Suprapubic skin (tissue), 4 donors: ENCODE measurements around the gene SCGN. TPM values are rescaled to one million over a fixed set of nuclear protein-coding genes. Genes with fewer than 3 reads are reported as not detected.

ENCODE experiments used
- DNase-seq, 2 donors: peaks; one replicate each; pipeline ENCODE4 v3.0.0-alpha.2; 2019; ENCODE audit warnings: low spot score in 2 of 2
- H3K27ac ChIP-seq: fragments of 200-600 bp; sonication (generic); one replicate; pipeline ENCODE4 v1.5.1; 2019
- H3K27me3 ChIP-seq: fragments of 200-600 bp; sonication (generic); one replicate; pipeline ENCODE4 v1.5.1; 2019
- H3K36me3 ChIP-seq: fragments of 200-600 bp; sonication (generic); one replicate; pipeline ENCODE4 v1.5.1; 2019
- H3K4me1 ChIP-seq: fragments of 200-600 bp; sonication (generic); one replicate; pipeline ENCODE4 v1.5.1; 2019
- H3K4me3 ChIP-seq: fragments of 200-600 bp; sonication (generic); one replicate; pipeline ENCODE4 v1.5.1; 2019; ENCODE audit warnings: mild to moderate bottlenecking
- H3K9me3 ChIP-seq: fragments of 200-600 bp; sonication (generic); one replicate; pipeline ENCODE4 v1.5.1; 2019
- EP300 ChIP-seq: sonication (generic); formaldehyde crosslinking; IDR thresholded peaks from one replicate; pipeline ENCODE4 v1.6.1; 2017; ENCODE audit warnings: antibody characterized with exemption
- POLR2A ChIP-seq, 2 donors: fragments of 450-650 bp; IDR thresholded peaks; one replicate each; pipeline ENCODE4 v1.6.1; 2017; ENCODE audit warnings: antibody characterized with exemption in 2 of 2, mild to moderate bottlenecking in 2 of 2, moderate library complexity in 2 of 2
- POLR2AphosphoS5 ChIP-seq, 3 donors: sonication (generic); formaldehyde crosslinking; IDR thresholded peaks; one replicate each; pipeline ENCODE4 v1.6.1; 2017; ENCODE audit warnings: antibody characterized with exemption in 3 of 3
- WGBS: methylation state at CpG from one replicate; pipeline ENCODE4 v1.1.5; 2018; 5-methylcytosine and 5-hydroxymethylcytosine counted together
- total RNA-seq, 4 donors: library from RNA; depleted of rRNA; stranded (reverse); fragments of >200 nt; gene quantifications; one replicate each; pipeline ENCODE4 v1.1.0, GENCODE V29; 2016
- TF ChIP-seq, protein P1 (sequence below), 2 donors: fragments of 200-600 bp in 1 of 2; fragments of 450-650 bp in 1 of 2; sonication (generic) in 1 of 2; IDR thresholded peaks; one replicate each; pipeline ENCODE4 v1.5.1; 2016 to 2019; ENCODE audit warnings: antibody characterized with exemption in 2 of 2, mild to moderate bottlenecking in 1 of 2, moderate library complexity in 1 of 2

SCGN gene
- total RNA-seq, 4 donors from 2014 or later = 0.34 TPM; not detected in 3

DNA sequence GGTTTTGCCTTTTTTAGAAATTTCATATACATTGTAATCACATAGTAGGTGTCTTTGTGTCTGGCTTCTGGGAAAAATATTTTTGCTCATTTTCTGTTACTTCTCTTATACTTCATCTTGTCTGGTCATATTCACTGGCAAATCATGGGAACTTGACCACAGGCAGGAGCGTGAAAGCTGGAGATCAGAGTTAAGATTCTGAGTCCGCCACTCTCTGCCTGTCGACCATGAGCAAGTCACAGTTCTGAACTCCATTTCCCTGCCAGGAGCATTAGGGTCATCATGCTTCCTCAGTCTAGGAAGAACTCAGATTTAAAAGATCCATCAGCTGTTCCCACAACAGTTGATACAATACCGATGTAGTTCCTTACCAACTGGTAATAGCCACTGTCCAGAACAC lies 12.4 kb upstream of the SCGN start:
- H3K36me3 ChIP-seq = no peaks in the 10 kb centered on the region
- H3K27ac ChIP-seq = no peak overlapping the region
- no peaks in the 10 kb centered on the region for H3K4me1 ChIP-seq
- WGBS = 86% methylated on average over 4 of the region's 4 CpGs
- H3K27me3 ChIP-seq = peaks cover 29% of the 10 kb centered on the region
- no peak for TF ChIP-seq POLR2A (IDR thresholded peaks at IDR 0.05)
- TF ChIP-seq, protein P1, sequence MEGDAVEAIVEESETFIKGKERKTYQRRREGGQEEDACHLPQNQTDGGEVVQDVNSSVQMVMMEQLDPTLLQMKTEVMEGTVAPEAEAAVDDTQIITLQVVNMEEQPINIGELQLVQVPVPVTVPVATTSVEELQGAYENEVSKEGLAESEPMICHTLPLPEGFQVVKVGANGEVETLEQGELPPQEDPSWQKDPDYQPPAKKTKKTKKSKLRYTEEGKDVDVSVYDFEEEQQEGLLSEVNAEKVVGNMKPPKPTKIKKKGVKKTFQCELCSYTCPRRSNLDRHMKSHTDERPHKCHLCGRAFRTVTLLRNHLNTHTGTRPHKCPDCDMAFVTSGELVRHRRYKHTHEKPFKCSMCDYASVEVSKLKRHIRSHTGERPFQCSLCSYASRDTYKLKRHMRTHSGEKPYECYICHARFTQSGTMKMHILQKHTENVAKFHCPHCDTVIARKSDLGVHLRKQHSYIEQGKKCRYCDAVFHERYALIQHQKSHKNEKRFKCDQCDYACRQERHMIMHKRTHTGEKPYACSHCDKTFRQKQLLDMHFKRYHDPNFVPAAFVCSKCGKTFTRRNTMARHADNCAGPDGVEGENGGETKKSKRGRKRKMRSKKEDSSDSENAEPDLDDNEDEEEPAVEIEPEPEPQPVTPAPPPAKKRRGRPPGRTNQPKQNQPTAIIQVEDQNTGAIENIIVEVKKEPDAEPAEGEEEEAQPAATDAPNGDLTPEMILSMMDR (IDR thresholded peaks at IDR 0.05) = no peak
- TF ChIP-seq POLR2AphosphoS5 (IDR thresholded peaks at IDR 0.05) = no peak
- no peak for TF ChIP-seq EP300
- DNase-seq = no peak
- no peaks in the 10 kb centered on the region for H3K9me3 ChIP-seq
- no peak overlapping the region for H3K4me3 ChIP-seq

DNA sequence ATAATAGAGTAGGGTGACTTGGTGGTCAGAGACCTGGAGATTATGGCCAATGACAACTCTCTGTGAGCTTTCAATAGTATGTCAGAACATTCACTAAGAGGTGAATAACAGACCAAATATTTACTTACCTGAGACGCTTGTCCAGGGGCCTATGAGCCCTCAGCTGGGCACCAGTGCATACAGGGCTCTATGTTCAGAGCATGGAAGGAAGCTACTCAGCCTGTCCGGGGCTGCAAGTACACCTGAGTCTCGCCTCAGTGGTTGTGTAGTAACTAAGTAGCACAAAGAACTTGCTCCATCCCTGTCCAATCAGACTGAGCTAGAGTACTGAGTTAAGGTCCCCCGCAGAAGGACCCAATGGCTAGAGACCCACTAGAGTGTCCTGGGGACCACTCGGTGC lies 11.6 kb upstream of the SCGN start:
- H3K36me3 ChIP-seq = no peaks in the 10 kb centered on the region
- H3K4me3 ChIP-seq = no peak overlapping the region
- no peaks in the 10 kb centered on the region for H3K4me1 ChIP-seq
- H3K27ac ChIP-seq = no peak overlapping the region
- H3K9me3 ChIP-seq = no peaks in the 10 kb centered on the region
- peaks cover 26% of the 10 kb centered on the region for H3K27me3 ChIP-seq
- no peak for DNase-seq
- WGBS = 82% methylated on average over 5 of the region's 5 CpGs
- no peak for TF ChIP-seq POLR2AphosphoS5 (IDR thresholded peaks at IDR 0.05)
- TF ChIP-seq, protein P1 (IDR thresholded peaks at IDR 0.05) = no peak
- no peak for TF ChIP-seq EP300
- no peak for TF ChIP-seq POLR2A (IDR thresholded peaks at IDR 0.05)

DNA sequence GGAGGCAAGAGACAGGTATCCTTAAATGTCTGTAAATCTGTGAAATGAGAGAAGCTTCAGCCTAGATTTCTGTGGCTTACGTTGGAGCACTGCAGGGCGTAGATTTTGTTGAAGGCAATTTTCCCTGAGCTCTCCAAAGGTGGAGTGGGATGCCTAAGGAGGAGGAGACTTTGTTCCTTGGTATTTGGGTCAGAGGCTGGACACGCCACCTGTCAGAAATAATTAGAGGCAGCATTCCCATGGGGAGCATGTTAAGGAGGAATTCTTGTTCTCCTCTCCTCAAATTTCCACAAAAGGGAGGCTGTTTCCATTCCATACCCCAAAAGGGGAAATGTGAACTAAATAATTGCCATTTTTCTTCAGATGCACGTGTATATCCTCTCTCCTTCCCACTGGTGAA lies 11.1 kb upstream of the SCGN start:
- H3K4me3 ChIP-seq = no peak overlapping the region
- DNase-seq = no peak
- no peak overlapping the region for H3K27ac ChIP-seq
- TF ChIP-seq POLR2AphosphoS5 (IDR thresholded peaks at IDR 0.05) (no peak), EP300 (no peak), POLR2A (IDR thresholded peaks at IDR 0.05) (no peak)
- TF ChIP-seq, protein P1 (IDR thresholded peaks at IDR 0.05) = no peak
- WGBS = 64% methylated on average over 4 of the region's 4 CpGs
- H3K9me3 ChIP-seq = no peaks in the 10 kb centered on the region
- H3K36me3 ChIP-seq = no peaks in the 10 kb centered on the region
- no peaks in the 10 kb centered on the region for H3K4me1 ChIP-seq
- peaks cover 29% of the 10 kb centered on the region for H3K27me3 ChIP-seq

DNA sequence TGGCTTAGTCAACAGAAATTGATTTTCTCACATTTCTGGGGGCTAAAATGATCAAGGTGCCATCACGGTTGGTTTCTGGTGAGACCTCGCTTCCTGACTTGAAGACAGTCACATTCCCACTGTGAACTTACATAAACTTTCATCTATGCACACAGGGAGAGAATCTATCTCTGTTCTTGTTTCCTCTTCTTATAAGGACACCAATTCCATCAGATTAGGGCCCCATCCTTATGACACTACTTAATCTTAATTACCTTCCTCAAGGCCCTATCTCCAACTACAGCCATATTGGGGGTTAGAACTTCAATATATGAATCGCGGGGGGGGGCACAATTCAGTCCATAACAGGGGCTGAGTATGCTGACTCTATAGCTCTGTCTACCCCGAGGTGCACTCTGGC lies 10.6 kb upstream of the SCGN start:
- TF ChIP-seq POLR2AphosphoS5 (IDR thresholded peaks at IDR 0.05) (no peak), POLR2A (IDR thresholded peaks at IDR 0.05) (no peak), EP300 (no peak)
- TF ChIP-seq, protein P1 (IDR thresholded peaks at IDR 0.05) = no peak
- 68% methylated on average over 5 of the region's 5 CpGs for WGBS

DNA sequence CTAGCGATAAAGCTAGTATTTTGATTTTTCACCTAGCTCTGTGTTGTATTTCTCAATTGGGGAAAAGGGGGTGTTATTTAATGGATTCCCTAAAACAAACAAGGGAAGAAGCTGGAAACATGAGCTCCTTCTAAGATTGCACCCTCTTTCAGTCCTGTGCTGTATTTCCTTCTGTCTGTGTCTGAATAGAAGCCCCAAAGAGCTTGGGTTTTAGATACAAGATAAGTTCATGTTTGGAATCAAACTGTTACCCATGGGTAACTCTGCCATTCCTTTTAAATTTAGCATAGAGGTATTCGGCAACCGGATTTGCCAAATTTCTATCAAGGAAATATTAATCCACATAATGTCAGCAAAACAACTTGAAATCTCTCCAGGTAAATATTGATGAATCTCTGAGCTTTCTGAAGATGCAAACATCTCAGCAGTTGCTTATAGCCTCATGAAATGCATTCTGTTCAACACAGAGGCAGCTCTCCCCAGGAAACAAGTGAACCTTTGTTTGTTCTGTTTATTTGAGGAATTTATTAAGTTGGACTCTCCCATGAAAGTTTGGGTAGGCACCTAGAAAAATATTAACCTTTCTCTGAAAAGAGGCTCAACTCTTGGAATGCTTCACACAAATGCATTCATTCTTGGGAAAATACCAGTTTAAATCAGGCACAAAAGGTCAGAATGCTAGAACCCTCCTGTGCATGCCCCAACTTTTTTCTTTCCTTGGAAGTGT lies 9.9 kb upstream of the SCGN start:
- no peak for DNase-seq
- Histone ChIP-seq H3K27ac (no peak overlapping the region), H3K36me3 (no peaks in the 10 kb centered on the region), H3K27me3 (peaks cover 31% of the 10 kb centered on the region), H3K4me1 (no peaks in the 10 kb centered on the region), H3K9me3 (no peaks in the 10 kb centered on the region), H3K4me3 (no peak overlapping the region)
- TF ChIP-seq EP300 (no peak), POLR2AphosphoS5 (IDR thresholded peaks at IDR 0.05) (no peak), POLR2A (IDR thresholded peaks at IDR 0.05) (no peak)
- TF ChIP-seq, protein P1 (IDR thresholded peaks at IDR 0.05) = no peak
- WGBS = 90% methylated on average over 3 of the region's 3 CpGs

More for the DNA sequence above, 10.6 kb upstream of the SCGN start:
- Histone ChIP-seq H3K9me3 (no peaks in the 10 kb centered on the region), H3K4me1 (no peaks in the 10 kb centered on the region), H3K36me3 (no peaks in the 10 kb centered on the region), H3K27ac (no peak overlapping the region), H3K27me3 (peaks cover 31% of the 10 kb centered on the region), H3K4me3 (no peak overlapping the region)
- no peak for DNase-seq
